ENCODE measurements around the gene HHLA2.

GRCh38 chr3:108298056-108298455, 1.7 kb downstream of the HHLA2 start:
- TF ChIP-seq ZC3H10 (CRISPR knock-in tag; IDR thresholded peaks at IDR 0.05) (no peak), PATZ1 (CRISPR knock-in tag; IDR thresholded peaks at IDR 0.05; ENCODE audit: borderline replicate concordance) (no peak), ARNTL (CRISPR knock-in tag; IDR thresholded peaks at IDR 0.05; ENCODE audit: borderline replicate concordance, low read depth) (no peak), ZNF565 (CRISPR knock-in tag; conservative IDR thresholded peaks at IDR 0.05; ENCODE audit: low read depth) (no peak), BACH2 (CRISPR knock-in tag; IDR thresholded peaks at IDR 0.05; ENCODE audit: borderline replicate concordance) (no peak), TCF4 (CRISPR knock-in tag; IDR thresholded peaks at IDR 0.05; ENCODE audit: borderline replicate concordance) (no peak), ZFP30 (CRISPR knock-in tag; IDR thresholded peaks at IDR 0.05) (no peak), OSR1 (CRISPR knock-in tag; IDR thresholded peaks at IDR 0.05) (no peak)

Measured in SK-N-SH treated with all-trans-retinoic acid at 6 μM for 48 hours (cell line).